KMS-11 (cell line): ENCODE data around the gene IGFBP5.

Experiments used
- H2AFZ ChIP-seq: fragments of 200-600 bp; sonication (generic); 2 replicates; pipeline ENCODE4 v1.6.1; 2016; ENCODE audit warnings: antibody characterized with exemption, mixed run types, low read depth
- H3K27ac ChIP-seq: fragments of 200-600 bp; sonication (generic); 2 replicates; pipeline ENCODE4 v1.6.1; 2016; ENCODE audit warnings: mild to moderate bottlenecking, mixed run types
- H3K27me3 ChIP-seq: fragments of 200-600 bp; sonication (generic); 2 replicates; pipeline ENCODE4 v1.6.1; 2017; ENCODE audit warnings: mild to moderate bottlenecking, low read depth, mixed run types, moderate library complexity; ENCODE audit not compliant: insufficient read depth
- H3K36me3 ChIP-seq: fragments of 200-600 bp; sonication (generic); 2 replicates; pipeline ENCODE4 v1.6.1; 2017; ENCODE audit warnings: mild to moderate bottlenecking, mixed run types; ENCODE audit not compliant: insufficient read depth
- H3K4me1 ChIP-seq: fragments of 200-600 bp; sonication (generic); 2 replicates; pipeline ENCODE4 v1.6.1; 2016; ENCODE audit warnings: mild to moderate bottlenecking, low read depth, mixed run types; ENCODE audit not compliant: poor library complexity, severe bottlenecking
- H3K4me2 ChIP-seq: fragments of 200-600 bp; sonication (generic); 2 replicates; pipeline ENCODE4 v1.7.0; 2016; ENCODE audit warnings: mild to moderate bottlenecking, mixed run types
- H3K4me3 ChIP-seq: fragments of 200-600 bp; sonication (generic); IDR thresholded peaks from 2 replicates; pipeline ENCODE4 v1.6.1; 2017; ENCODE audit warnings: low read depth, low read length, mixed read lengths; ENCODE audit not compliant: insufficient read depth
- H3K79me2 ChIP-seq: fragments of 200-600 bp; sonication (generic); 2 replicates; pipeline ENCODE4 v1.6.1; 2016; ENCODE audit warnings: low read depth, mixed run types; ENCODE audit not compliant: insufficient read depth
- H3K9ac ChIP-seq: fragments of 200-600 bp; sonication (generic); 2 replicates; pipeline ENCODE4 v1.6.1; 2016; ENCODE audit warnings: mild to moderate bottlenecking, mixed run types
- H4K20me1 ChIP-seq: fragments of 200-600 bp; sonication (generic); 2 replicates; pipeline ENCODE4 v1.6.1; 2016; ENCODE audit warnings: mild to moderate bottlenecking, mixed run types; ENCODE audit not compliant: insufficient read depth
- TF ChIP-seq, protein P1 (sequence below): fragments of 200-600 bp; sonication (generic); conservative IDR thresholded peaks from 2 replicates; pipeline ENCODE4 v1.6.1; 2017; ENCODE audit warnings: low read depth, mild to moderate bottlenecking, antibody characterized with exemption, low read length, moderate library complexity, mixed read lengths

The IGFBP5 gene

DNA sequence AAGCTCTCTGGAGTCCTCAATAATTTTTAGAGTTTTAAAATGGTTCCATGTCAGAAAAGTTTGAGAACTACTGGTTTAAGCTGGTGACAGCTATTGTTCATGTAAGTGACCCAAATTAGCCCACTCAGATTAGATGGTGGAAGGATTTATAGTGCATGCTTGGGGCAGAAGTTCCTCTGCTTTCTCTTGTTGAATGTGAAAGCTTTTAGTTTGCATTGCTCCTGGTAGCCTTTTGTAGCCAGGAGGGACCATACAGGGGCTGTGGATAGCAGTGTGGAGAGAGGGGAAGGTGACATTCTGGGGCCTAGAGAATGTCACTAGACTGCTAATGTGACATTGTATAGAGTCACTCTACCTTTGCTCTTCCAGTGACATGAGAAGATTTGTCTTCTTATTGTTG, 40.3 kb upstream of the IGFBP5 start:
- Histone ChIP-seq H3K9ac (no peak overlapping the region), H3K79me2 (no peaks in the 10 kb centered on the region), H3K4me1 (no peaks in the 10 kb centered on the region), H3K27me3 (no peaks in the 10 kb centered on the region), H3K27ac (no peak overlapping the region), H3K36me3 (no peaks in the 10 kb centered on the region), H3K4me3 (no peak overlapping the region), H4K20me1 (no peaks in the 10 kb centered on the region), H2AFZ (no peak overlapping the region), H3K4me2 (no peak overlapping the region)
- TF ChIP-seq, protein P1, sequence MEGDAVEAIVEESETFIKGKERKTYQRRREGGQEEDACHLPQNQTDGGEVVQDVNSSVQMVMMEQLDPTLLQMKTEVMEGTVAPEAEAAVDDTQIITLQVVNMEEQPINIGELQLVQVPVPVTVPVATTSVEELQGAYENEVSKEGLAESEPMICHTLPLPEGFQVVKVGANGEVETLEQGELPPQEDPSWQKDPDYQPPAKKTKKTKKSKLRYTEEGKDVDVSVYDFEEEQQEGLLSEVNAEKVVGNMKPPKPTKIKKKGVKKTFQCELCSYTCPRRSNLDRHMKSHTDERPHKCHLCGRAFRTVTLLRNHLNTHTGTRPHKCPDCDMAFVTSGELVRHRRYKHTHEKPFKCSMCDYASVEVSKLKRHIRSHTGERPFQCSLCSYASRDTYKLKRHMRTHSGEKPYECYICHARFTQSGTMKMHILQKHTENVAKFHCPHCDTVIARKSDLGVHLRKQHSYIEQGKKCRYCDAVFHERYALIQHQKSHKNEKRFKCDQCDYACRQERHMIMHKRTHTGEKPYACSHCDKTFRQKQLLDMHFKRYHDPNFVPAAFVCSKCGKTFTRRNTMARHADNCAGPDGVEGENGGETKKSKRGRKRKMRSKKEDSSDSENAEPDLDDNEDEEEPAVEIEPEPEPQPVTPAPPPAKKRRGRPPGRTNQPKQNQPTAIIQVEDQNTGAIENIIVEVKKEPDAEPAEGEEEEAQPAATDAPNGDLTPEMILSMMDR = no peak

DNA sequence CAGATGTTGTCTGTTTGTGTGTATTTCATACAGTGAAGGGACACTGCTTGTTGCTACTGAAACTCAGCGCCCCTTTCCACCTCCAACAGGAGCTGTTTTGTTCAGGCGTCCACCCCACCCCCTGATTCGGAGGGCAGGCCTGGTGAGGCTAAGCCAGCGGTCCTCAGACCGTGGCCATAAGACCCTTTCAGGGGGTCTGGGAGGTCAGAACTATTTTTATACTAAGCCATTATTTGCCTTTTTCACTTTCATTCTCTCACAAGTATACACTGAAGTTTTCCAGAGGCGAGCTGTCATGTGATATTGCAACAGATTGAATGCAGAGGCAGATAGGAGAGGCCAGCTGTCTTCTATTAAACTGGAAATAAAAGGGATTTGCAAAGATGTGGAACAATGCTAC, 39.7 kb upstream of the IGFBP5 start:
- Histone ChIP-seq H3K4me2 (no peak overlapping the region), H3K27ac (no peak overlapping the region), H3K27me3 (no peaks in the 10 kb centered on the region), H3K4me3 (no peak overlapping the region), H3K36me3 (no peaks in the 10 kb centered on the region), H3K4me1 (no peaks in the 10 kb centered on the region), H3K79me2 (no peaks in the 10 kb centered on the region), H2AFZ (no peak overlapping the region), H4K20me1 (no peaks in the 10 kb centered on the region), H3K9ac (no peak overlapping the region)
- TF ChIP-seq, protein P1 = no peak

DNA sequence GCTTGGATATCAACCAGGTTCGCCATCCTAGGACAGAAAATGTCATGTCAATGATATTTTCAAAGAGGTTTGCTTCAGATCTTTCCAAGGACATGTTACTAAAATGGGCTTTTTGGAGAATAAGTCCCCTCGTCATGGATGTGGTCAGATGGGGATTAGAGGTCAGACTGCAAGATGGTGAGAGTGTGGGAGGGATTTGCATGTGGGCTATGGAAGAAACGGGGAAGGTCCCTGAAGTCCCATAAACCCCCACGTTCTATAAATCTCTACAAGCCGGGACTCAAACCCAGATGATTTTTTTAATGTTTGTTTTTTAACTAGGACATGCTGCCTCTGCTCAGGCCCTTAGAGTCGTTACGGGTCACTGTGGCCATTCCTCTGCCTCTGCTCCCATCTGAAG, 37.7 kb upstream of the IGFBP5 start:
- no peak overlapping the region for H3K9ac ChIP-seq
- no peaks in the 10 kb centered on the region for H3K27me3 ChIP-seq
- TF ChIP-seq, protein P1 = no peak
- H3K4me3 ChIP-seq = no peak overlapping the region
- no peak overlapping the region for H3K4me2 ChIP-seq
- H2AFZ ChIP-seq = no peak overlapping the region
- no peaks in the 10 kb centered on the region for H3K4me1 ChIP-seq
- H3K79me2 ChIP-seq = no peaks in the 10 kb centered on the region
- H4K20me1 ChIP-seq = no peaks in the 10 kb centered on the region
- no peaks in the 10 kb centered on the region for H3K36me3 ChIP-seq
- H3K27ac ChIP-seq = no peak overlapping the region

DNA sequence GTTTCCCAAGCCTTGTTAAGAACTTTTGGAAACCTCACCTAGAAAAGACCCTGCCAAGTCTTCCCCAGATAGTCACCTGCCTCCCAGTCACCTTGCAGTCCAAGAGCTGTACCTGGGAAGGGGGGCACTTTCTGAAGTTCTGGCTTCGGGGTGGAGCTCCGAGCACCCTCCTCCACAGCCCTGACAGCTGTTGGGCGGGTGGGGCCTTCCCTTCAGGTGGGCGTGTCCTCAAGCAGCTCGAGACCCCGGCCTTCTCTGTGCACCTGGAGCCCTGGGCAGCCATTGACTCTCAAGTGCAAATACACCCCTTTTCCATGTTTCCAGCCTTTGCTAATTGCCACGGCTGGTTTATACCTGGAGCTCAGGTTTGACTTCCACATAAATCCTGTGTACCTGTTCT, 37.0 kb upstream of the IGFBP5 start:
- H3K79me2 ChIP-seq = no peaks in the 10 kb centered on the region
- H3K9ac ChIP-seq = no peak overlapping the region
- no peaks in the 10 kb centered on the region for H4K20me1 ChIP-seq
- H3K36me3 ChIP-seq = no peaks in the 10 kb centered on the region
- no peak overlapping the region for H3K4me2 ChIP-seq
- no peaks in the 10 kb centered on the region for H3K4me1 ChIP-seq
- TF ChIP-seq, protein P1 = no peak
- H3K4me3 ChIP-seq = no peak overlapping the region
- no peak overlapping the region for H2AFZ ChIP-seq
- no peak overlapping the region for H3K27ac ChIP-seq
- no peaks in the 10 kb centered on the region for H3K27me3 ChIP-seq

DNA sequence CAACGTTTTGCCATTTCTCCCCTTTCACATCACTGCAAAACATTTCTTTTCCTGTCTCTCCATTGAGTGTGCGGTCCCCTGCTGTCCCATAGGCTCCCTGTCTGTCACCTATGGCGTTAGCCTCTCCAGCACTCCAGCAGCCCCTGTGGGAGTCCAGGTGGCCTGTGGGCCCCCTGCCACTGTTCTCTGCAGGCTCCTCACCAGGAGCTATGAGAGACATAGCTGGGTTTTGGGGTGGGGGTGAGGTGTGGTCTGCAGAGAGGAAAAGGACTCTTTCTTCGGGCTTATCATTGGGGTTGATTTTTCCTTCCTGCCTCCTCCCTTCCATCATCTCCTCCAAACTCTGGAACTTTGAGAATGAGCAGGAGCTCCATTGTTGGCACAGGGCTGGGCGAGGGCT, 36.1 kb upstream of the IGFBP5 start:
- Histone ChIP-seq H2AFZ (no peak overlapping the region), H3K36me3 (no peaks in the 10 kb centered on the region), H3K4me1 (no peaks in the 10 kb centered on the region), H4K20me1 (no peaks in the 10 kb centered on the region), H3K79me2 (no peaks in the 10 kb centered on the region), H3K9ac (no peak overlapping the region), H3K27ac (no peak overlapping the region), H3K27me3 (no peaks in the 10 kb centered on the region), H3K4me2 (no peak overlapping the region), H3K4me3 (no peak overlapping the region)
- TF ChIP-seq, protein P1 = no peak
